Fibroblast of skin of abdomen (primary cell): ENCODE results near the gene HEPHL1.
"Not testable (repeated sequence)": the region's sequence is repeated elsewhere in the genome, so short reads cannot be mapped to it uniquely, and the experiment has no call there.

Source experiments
- DNase-seq: peaks from one replicate; pipeline ENCODE4 v3.0.0-alpha.2; 2013

HEPHL1 gene

DNA sequence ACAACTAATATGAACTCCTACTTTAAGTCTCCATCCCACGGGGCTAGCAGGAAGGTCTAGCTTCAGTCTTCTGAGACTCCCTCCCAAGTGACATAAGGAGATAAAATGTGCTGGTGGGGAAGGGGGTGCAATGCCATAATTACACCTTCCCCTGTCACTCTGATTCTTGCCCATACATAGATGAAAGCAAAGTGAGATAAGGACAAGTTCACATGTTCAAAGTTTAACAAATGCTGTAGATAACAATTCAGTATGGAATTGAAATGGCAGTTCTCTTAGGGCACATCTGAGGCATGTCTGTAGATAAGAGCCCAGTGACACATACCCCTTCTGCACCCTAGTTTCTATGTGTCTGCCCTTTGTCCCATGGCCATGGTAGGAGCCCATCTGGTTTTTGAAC lies 69.2 kb downstream of the HEPHL1 start:
- no peak for DNase-seq

DNA sequence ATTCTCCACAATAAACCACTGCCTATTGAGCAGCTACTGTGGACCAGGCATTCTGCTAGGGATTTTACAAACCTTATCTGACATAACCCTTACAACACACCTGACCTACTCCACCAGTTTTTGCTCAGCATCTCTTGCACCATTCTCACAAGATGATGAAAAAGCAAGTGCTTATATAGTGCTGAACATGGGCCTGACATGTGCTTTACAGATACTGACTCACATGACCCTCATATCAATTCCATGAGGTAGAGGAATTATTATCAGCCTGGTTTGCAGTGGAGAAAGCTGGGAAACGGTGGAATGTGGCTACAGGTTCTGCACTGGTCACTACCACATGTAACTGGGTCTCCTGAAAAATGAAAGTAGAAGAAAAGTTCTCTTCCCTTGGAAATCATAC lies 69.9 kb downstream of the HEPHL1 start:
- DNase-seq, result no peak

- DNase-seq, result no peak
Observed at GRCh38 chr11:94100253-94100652, 79.1 kb downstream of the HEPHL1 start.

DNA sequence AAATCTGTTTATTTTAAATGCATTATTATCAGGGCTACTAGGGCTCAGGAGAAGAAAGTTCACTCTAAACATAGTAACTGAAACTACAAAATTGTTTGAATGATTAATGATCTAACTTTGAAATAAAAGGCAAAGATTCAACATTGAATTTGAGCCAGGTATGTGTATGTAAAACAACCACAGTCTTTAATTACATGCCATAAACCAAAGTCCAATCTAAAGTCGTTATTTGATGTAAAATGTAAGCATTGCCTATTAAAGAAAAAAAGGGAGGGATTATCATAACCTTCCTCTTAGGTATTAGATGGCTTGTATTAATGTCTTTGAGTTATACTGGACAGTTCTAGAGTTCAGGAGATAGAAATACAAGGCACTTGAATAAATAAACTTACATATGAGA lies 82.3 kb downstream of the HEPHL1 start:
- DNase-seq, result no peak

DNA sequence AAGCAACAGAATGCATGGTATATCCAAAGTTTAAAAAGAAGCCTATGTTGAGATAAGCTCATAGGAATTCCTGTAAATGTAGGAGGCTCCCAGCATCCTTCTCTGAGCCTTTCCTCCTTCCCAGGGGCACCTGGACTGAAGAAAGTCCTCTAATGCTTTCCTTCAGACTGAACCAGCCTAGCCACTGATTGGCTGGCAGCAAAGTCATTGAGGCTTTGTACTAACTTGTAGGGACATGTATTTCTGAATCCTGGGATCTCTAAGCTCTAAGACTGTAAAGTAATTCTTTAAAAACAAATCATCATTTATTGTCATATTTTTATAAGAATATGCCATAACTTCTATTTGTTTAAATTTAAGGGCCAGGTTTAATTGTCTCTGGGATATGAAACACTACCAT lies 83.6 kb downstream of the HEPHL1 start:
- no peak for DNase-seq

DNA sequence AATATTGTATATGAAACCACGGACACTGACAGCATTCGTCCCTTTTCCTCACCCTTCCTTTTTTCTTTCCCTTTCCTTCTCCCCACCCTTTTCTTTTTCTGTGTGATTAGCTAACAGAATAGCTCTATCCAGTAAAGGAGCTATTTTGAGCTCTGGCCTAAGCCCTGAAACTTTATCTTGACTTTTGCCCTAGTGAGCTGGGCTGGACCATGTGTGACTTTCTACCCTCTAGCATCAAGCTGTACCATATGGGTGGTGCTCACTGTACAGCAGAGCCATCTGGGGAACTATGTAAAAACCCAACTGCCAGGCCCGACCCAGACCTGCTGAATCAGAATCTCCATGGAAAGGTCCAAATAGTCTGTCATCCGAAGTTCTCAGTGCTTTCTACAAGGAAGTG lies 85.6 kb downstream of the HEPHL1 start:
- no peak for DNase-seq

DNA sequence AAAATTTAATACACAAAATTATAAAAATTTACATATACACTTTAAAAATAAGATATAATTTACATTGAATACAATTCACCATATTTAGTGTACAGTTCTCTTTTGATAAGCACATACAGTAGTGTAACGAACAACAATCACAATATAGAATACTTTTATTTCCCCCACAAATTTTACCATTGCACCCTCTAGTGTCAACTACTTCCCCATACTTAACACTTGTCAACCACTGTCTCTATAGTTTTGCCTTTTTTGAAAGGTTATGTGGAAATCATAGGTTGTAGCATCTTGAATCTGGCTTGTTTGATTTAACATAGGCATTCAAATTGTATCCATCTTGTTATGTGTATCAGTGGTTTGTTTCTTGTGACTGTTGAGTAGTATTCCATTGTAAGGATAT lies 86.2 kb downstream of the HEPHL1 start:
- no peak for DNase-seq

GRCh38 chr11:94111241-94111640 lies 90.1 kb downstream of the HEPHL1 start:
- DNase-seq, result no peak

- DNase-seq, result no peak
Observed at GRCh38 chr11:94111660-94112059, 90.5 kb downstream of the HEPHL1 start.

DNA sequence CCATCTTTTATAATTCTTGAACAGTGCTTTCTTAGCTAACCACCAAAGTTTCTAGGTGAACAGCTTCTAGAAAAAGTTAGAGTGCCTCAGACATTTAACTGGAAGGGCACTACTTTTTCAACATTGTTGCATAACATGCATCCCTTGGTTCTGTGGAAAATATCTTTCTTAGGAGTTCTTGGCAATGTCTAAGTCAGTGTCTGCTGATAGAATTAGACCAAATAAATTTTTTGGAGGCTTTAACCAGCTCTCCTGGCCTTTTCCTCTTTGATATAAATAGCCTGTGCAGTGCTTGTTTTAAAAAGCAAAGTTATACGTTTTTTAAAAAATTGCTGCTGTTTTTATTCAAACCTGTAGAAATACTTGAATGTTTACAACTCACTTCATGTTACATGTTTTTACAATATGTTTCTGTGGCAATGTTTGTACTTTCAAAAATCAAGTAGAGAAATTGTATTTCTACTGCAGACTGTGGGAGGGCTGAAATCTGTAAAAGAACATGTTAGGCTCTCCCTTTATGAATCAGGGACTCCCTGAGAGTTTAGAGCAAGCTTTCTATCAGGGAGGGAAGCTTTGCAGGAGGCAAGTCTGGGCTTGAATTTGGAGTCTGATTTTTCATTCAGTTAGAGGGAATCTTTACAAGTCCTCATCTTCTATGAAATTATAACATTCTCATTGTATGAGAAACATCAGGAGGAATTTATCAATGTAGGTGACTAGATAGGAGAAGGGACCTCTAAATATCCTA lies 91.2 kb downstream of the HEPHL1 start:
- no peak for DNase-seq

DNA sequence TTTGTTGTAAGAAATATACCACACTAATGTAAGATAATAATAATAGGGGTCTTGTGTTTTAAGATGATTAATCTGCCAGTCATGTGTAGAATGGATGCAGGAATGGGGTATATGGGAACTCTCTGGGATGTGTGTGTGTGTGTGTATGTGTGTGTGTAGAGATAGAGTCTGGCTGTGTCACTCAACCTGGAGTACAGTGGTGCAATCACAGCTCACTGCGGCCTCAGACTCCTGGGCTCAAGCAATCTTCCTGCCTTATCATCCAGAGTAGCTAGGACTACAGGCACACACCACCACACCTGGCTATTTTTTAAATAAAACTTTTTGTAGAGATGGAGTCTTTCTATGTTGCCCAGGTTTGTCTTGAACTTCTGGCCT lies 96.0 kb downstream of the HEPHL1 start:
- no peak for DNase-seq

GRCh38 chr11:94117871-94118270 lies 96.7 kb downstream of the HEPHL1 start:
- DNase-seq, result peak; percentile 33

DNA sequence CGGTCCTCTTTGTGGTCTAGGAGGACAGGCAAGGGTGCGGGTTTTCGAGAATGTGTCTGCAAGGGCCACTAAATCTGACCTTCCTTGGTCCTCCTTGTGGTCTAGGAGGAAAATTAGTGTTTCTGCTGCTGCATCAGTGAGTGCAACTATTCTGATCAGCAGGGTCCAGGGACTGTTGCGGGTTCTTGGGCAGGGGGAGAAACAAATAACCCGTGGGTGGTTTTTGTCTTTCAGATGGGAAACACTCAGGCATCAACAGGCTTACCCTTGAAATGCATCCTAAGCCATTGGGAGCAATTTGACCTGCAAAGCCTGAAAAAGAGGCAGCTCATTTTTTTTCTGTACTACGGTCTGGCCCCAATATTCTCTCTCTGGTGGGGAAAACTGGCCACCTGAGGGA lies 98.5 kb downstream of the HEPHL1 start:
- DNase-seq, result not testable (repeated sequence)

GRCh38 chr11:94120516-94120915 lies 99.4 kb downstream of the HEPHL1 start:
- not testable (repeated sequence) for DNase-seq

GRCh38 chr11:94120946-94121345 lies 99.8 kb downstream of the HEPHL1 start:
- no peak for DNase-seq

DNA sequence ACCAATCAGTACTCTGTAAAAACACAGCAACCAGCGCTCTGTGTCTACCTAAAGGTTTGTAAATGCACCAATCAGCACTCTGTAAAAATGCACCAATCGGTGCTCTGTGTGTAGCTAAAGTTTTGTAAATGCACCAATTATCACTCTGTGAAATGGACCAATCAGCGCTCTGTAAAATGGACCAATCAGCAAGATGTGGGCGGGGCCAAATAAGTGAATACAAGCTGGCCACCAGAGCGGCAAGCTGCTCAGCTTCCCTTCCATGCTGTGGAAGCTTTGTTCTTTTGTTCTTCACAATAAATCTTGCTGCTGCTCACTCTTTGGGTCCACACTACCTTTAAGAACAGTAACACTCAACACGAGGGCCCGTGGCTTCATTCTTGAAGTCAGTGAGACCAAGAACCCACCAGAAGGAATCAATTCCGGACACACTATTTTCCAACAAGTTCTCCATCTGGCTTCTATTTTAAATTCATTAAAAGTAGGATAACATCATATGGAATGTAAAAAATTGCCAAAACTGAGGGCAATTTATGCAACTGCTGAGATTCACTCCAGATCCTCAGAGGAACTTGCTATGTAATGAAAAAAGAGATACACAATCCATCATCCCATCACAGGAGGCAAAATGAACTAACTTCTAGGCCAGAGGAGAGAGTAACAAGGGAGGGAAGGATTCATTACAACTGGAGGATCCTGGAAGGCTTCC lies 104.4 kb downstream of the HEPHL1 start:
- peak; percentile 73 for DNase-seq

- DNase-seq, result no peak
Observed at GRCh38 chr11:94127638-94128037, 106.5 kb downstream of the HEPHL1 start.

- DNase-seq, result peak; percentile 27
Observed at GRCh38 chr11:94128291-94128745, 107.2 kb downstream of the HEPHL1 start.

DNA sequence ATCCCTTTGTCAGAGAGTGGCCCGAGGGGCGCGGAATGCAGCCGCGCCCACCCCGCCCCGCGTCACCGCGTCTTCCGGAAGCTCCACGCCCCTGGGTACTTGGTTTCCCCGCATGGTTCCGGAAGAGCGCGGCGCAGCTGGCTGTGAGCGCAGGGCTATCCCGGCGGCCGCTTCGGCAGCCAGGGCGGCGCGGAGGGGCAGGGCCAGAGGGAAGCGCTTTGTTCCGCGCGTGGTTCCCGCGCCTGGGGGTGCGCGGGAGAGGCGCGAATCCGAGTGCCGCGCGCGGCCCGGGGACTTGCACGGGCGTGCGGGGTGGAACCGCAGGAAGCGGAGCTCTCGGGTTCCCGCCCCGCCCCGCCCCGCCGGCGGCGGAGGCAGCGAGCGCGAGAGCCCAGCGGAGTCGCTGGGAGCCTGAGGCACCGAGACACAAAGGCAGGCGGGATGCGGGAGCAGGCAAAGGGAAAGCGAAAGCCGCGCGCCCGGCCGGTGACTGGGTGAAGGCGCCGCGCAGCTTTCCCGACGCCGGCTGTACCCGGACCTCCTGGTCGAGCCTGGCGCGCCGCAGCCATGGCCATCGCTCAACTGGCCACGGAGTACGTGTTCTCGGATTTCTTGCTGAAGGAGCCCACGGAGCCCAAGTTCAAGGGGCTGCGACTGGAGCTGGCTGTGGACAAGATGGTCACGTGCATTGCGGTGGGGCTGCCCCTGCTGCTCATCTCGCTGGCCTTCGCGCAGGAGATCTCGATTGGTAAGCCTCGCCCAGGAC lies 107.8 kb downstream of the HEPHL1 start, which contains the start of gene PANX1:
PANX1 (plus strand) TSS at position 96 of the 766 bp plus-strand sequence; CDS start at position 568, 472 bp downstream.
- peak; percentile 85 for DNase-seq

- no peak for DNase-seq
Observed at GRCh38 chr11:94129512-94130297, 108.6 kb downstream of the HEPHL1 start.

GRCh38 chr11:94130298-94131046 lies 109.3 kb downstream of the HEPHL1 start:
- DNase-seq, result peak; percentile 85
